Tibial artery (tissue), 4 donors: ENCODE data around the gene NADK.
"Not testable (repeated sequence)": the region's sequence is repeated elsewhere in the genome, so short reads cannot be mapped to it uniquely, and the experiment has no call there.

Source experiments
- DNase-seq, 2 donors: peaks; one replicate each; pipeline ENCODE4 v3.0.0-alpha.2; 2019
- H3K27ac ChIP-seq, 2 donors: fragments of 200-600 bp; sonication (generic) in 1 of 2; 1 replicate in 1 of 2; 2 replicates in 1 of 2; pipeline ENCODE4 v1.5.1; 2018 to 2019; ENCODE audit warnings: mild to moderate bottlenecking in 1 of 2
- H3K27me3 ChIP-seq, 2 donors: fragments of 200-600 bp; sonication (generic) in 1 of 2; one replicate each; pipeline versions ENCODE4 v1.5.1 to v1.6.0; 2016 to 2019
- H3K36me3 ChIP-seq, 3 donors: fragments of 200-600 bp; sonication (generic) in 2 of 3; one replicate each; pipeline ENCODE4 v1.5.1; 2016 to 2019; ENCODE audit warnings: mild to moderate bottlenecking in 2 of 3
- H3K4me1 ChIP-seq, 4 donors: fragments of 200-600 bp; sonication (generic) in 2 of 4; 1 replicate in 3 of 4; 2 replicates in 1 of 4; pipeline ENCODE4 v1.5.1; 2016 to 2019
- H3K4me3 ChIP-seq, 2 donors: fragments of 200-600 bp; sonication (generic) in 1 of 2; 1 replicate in 1 of 2; 2 replicates in 1 of 2; pipeline ENCODE4 v1.5.1; 2018 to 2019; ENCODE audit warnings: mild to moderate bottlenecking in 2 of 2
- H3K9me3 ChIP-seq, 3 donors: fragments of 200-600 bp; sonication (generic) in 1 of 3; one replicate each; pipeline ENCODE4 v1.5.1; 2016 to 2019
- CTCF ChIP-seq, 2 experiments: fragments of 200-600 bp in 1 of 2; fragments of 450-650 bp in 1 of 2; IDR thresholded peaks; one replicate each; pipeline ENCODE4 v1.5.1; 2017 to 2019; ENCODE audit warnings: antibody characterized with exemption in 2 of 2, mild to moderate bottlenecking in 1 of 2, moderate library complexity in 1 of 2
- intact Hi-C: fragments of 100-400 bp; cut with DNase I; formaldehyde crosslinking; loops from one replicate; pipeline ENCODE4 v1.15.0; 2023; ENCODE audit warnings: low total_unique reads

NADK gene

GRCh38 chr1:1728308-1729005 lies 49.8 kb downstream of the NADK start:
- H3K27me3 ChIP-seq, DNase-seq, H3K9me3 ChIP-seq, H3K4me1 ChIP-seq, H3K4me3 ChIP-seq, H3K27ac ChIP-seq, intact Hi-C loops: not testable (repeated sequence)
- H3K36me3 ChIP-seq, result peaks cover 13 to 32% (median 28%) of the 10 kb centered on the region in 3 donors

- DNase-seq, H3K27me3 ChIP-seq, H3K4me1 ChIP-seq, H3K4me3 ChIP-seq, intact Hi-C loops, H3K27ac ChIP-seq, H3K9me3 ChIP-seq: not testable (repeated sequence)
- H3K36me3 ChIP-seq, result peaks cover 2 to 20% (median 16%) of the 10 kb centered on the region in 3 donors
These were observed 51.1 kb downstream of the NADK start for GRCh38 chr1:1727131-1727651.

- H3K4me3 ChIP-seq, intact Hi-C loops, H3K9me3 ChIP-seq, H3K27me3 ChIP-seq, H3K27ac ChIP-seq, DNase-seq, H3K4me1 ChIP-seq: not testable (repeated sequence)
- H3K36me3 ChIP-seq, result peaks cover 4 to 13% (median 11%) of the 10 kb centered on the region in 3 donors
These were observed 52.2 kb downstream of the NADK start for GRCh38 chr1:1726088-1726487.

- intact Hi-C loops, result loop anchor here (5.0 kb wide), 1 partner anchor 67 kb away; the partner anchor contains the start of gene CDK11B
- DNase-seq, result peak; percentile 98 to 99
- H3K36me3 ChIP-seq, result peaks cover 7 to 22% (median 12%) of the 10 kb centered on the region in 3 donors
- H3K27me3 ChIP-seq, H3K4me1 ChIP-seq, H3K9me3 ChIP-seq: not testable (repeated sequence)
- peak within 1 kb of the TSS; percentile 81 to 89 for H3K27ac ChIP-seq
- H3K4me3 ChIP-seq, result peak within 1 kb of the TSS; percentile 67 to 70
- peak in 1 of 2 experiments; percentile 16 for TF ChIP-seq CTCF (IDR thresholded peaks at IDR 0.05)
These were observed 54.0 kb downstream of the NADK start, which contains the start of gene CDK11A for GRCh38 chr1:1724035-1724864. TSS of gene CDK11A (minus strand) at chr1:1724357. CDS start at chr1:1722818, 1,539 bp downstream.

- peaks cover 0 to 3% (median 0%) of the 10 kb centered on the region in 4 donors for H3K4me1 ChIP-seq
- no peak for TF ChIP-seq CTCF (IDR thresholded peaks at IDR 0.05)
- no peak overlapping the region for H3K27ac ChIP-seq
- H3K27me3 ChIP-seq, result no peaks in the 10 kb centered on the region
- H3K4me3 ChIP-seq, result no peak overlapping the region
- H3K36me3 ChIP-seq, result peaks cover 7 to 34% (median 18%) of the 10 kb centered on the region in 3 donors
- DNase-seq, result no peak
- no peaks in the 10 kb centered on the region for H3K9me3 ChIP-seq
- intact Hi-C loops, result loop anchor here (5.0 kb wide), 1 partner anchor 64 kb away; the partner anchor contains the start of gene CDK11B
These were observed 57.1 kb downstream of the NADK start for GRCh38 chr1:1721201-1721600.

- intact Hi-C loops, H3K27me3 ChIP-seq, H3K4me1 ChIP-seq, H3K27ac ChIP-seq, H3K9me3 ChIP-seq, H3K4me3 ChIP-seq, DNase-seq: not testable (repeated sequence)
- peaks cover 9 to 26% (median 9%) of the 10 kb centered on the region in 3 donors for H3K36me3 ChIP-seq
These were observed 63.0 kb downstream of the NADK start for GRCh38 chr1:1715109-1715883.

GRCh38 chr1:1707897-1708296 lies 70.4 kb downstream of the NADK start:
- H3K36me3 ChIP-seq, result peaks cover 4 to 40% (median 22%) of the 10 kb centered on the region in 3 donors
- H3K4me3 ChIP-seq, intact Hi-C loops, H3K4me1 ChIP-seq, H3K27ac ChIP-seq, H3K27me3 ChIP-seq, H3K9me3 ChIP-seq: not testable (repeated sequence)
- peak in 1 of 2 donors; percentile 34 for DNase-seq

GRCh38 chr1:1707241-1707640 lies 71.0 kb downstream of the NADK start:
- H3K36me3 ChIP-seq, result peaks cover 4 to 40% (median 22%) of the 10 kb centered on the region in 3 donors
- H3K27ac ChIP-seq, H3K4me3 ChIP-seq, intact Hi-C loops, H3K4me1 ChIP-seq, H3K9me3 ChIP-seq, H3K27me3 ChIP-seq: not testable (repeated sequence)
- peak in 1 of 2 donors; percentile 31 for DNase-seq

GRCh38 chr1:1705623-1706022 lies 72.6 kb downstream of the NADK start:
- H3K4me1 ChIP-seq, H3K4me3 ChIP-seq, H3K27ac ChIP-seq, H3K27me3 ChIP-seq, H3K9me3 ChIP-seq, intact Hi-C loops, DNase-seq: not testable (repeated sequence)
- peaks cover 4 to 40% (median 22%) of the 10 kb centered on the region in 3 donors for H3K36me3 ChIP-seq

GRCh38 chr1:1704284-1704957 lies 73.8 kb downstream of the NADK start:
- H3K27ac ChIP-seq, H3K9me3 ChIP-seq, H3K4me1 ChIP-seq, H3K27me3 ChIP-seq, intact Hi-C loops, H3K4me3 ChIP-seq: not testable (repeated sequence)
- DNase-seq, result peak in 1 of 2 donors; percentile 51
- H3K36me3 ChIP-seq, result peaks cover 4 to 40% (median 22%) of the 10 kb centered on the region in 3 donors
